ENCODE measurements around the gene ENTPD6. TPM values are rescaled to one million over a fixed set of nuclear protein-coding genes. Genes with fewer than 3 reads are reported as not detected.

ENTPD6 gene
- total RNA-seq, 1 experiment from 2014 or later = 80.4 TPM

- Histone ChIP-seq H3K9me3 (ENCODE audit: insufficient read depth, low read depth) (no peaks in the 10 kb centered on the region; the same call in 1 of the 2 replicates), H3F3A (ENCODE audit: insufficient read depth, low read depth) (no peaks in the 10 kb centered on the region), H3K36me3 (ENCODE audit: low read depth) (no peaks in the 10 kb centered on the region), H3K4me1 (replicated peaks; ENCODE audit: insufficient read depth) (0 out of 2 replicates have a peak, but pooled peaks cover 5% of the 10 kb centered on the region), H3K27ac (no peak overlapping the region), H3K4me3 (no peak overlapping the region), H3K9me2 (ENCODE audit: insufficient read depth) (no peaks in the 10 kb centered on the region), H4K20me1 (ENCODE audit: insufficient read depth) (no peaks in the 10 kb centered on the region), H3K27me3 (ENCODE audit: insufficient read depth, low read depth) (no peaks in the 10 kb centered on the region), H2AFZ (no peak overlapping the region), H3K4me2 (no peak overlapping the region), H3K79me2 (ENCODE audit: low read depth) (peaks cover 5% of the 10 kb centered on the region)
- POLR2A ChIA-PET (ENCODE audit: unreplicated experiment) = no interaction called here
- no peak for DNase-seq
- TF ChIP-seq, protein P1, sequence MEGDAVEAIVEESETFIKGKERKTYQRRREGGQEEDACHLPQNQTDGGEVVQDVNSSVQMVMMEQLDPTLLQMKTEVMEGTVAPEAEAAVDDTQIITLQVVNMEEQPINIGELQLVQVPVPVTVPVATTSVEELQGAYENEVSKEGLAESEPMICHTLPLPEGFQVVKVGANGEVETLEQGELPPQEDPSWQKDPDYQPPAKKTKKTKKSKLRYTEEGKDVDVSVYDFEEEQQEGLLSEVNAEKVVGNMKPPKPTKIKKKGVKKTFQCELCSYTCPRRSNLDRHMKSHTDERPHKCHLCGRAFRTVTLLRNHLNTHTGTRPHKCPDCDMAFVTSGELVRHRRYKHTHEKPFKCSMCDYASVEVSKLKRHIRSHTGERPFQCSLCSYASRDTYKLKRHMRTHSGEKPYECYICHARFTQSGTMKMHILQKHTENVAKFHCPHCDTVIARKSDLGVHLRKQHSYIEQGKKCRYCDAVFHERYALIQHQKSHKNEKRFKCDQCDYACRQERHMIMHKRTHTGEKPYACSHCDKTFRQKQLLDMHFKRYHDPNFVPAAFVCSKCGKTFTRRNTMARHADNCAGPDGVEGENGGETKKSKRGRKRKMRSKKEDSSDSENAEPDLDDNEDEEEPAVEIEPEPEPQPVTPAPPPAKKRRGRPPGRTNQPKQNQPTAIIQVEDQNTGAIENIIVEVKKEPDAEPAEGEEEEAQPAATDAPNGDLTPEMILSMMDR (conservative IDR thresholded peaks at IDR 0.05) = no peak
- TF ChIP-seq EZH2 (IDR thresholded peaks at IDR 0.05; ENCODE audit: low read depth) = no peak
- CTCF ChIA-PET = interaction anchor here (0.7 kb wide), 1 partner anchor 12 kb away, joined by 3 read pairs; no protein-coding TSS in a partner anchor
- intact Hi-C loops (cut with micrococcal nuclease; ENCODE audit: unreplicated experiment) = no loop called here
- BruUV-seq (replicated peaks) = no TSS peak
Measured at GRCh38 chr20:25191051-25191450, 4.5 kb upstream of the ENTPD6 start.

DNA sequence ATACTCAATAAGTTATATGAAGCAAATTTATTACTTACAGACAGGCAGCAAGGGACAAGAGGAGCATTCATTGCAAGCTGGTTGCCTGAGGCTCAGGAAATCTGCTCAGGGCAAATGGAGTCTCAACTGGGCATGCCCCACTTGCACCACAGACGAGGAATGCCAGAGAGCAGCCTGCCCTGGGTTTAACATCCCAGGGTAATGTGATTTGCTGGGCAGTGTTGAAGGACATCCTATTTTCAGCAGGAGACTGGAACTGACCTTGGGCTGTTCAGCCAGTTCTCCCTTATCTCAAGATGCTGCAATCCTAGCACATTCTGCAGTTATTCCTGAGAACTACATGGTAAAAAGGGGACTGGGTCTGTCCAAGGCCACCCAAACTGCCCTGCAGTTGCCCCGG is 3.8 kb upstream of the ENTPD6 start:
- H3K4me1 ChIP-seq (replicated peaks; ENCODE audit: insufficient read depth) = 0 out of 2 replicates have a peak, but pooled peaks cover 5% of the 10 kb centered on the region
- H3K79me2 ChIP-seq (ENCODE audit: low read depth) = peaks cover 12% of the 10 kb centered on the region
- H3K9me2 ChIP-seq (ENCODE audit: insufficient read depth) = no peaks in the 10 kb centered on the region
- H3K27ac ChIP-seq = no peak overlapping the region
- intact Hi-C loops (cut with micrococcal nuclease; ENCODE audit: unreplicated experiment) = no loop called here
- H3K4me3 ChIP-seq = no peak overlapping the region
- ChIA-PET POLR2A (ENCODE audit: unreplicated experiment) (no interaction called here), CTCF (interaction anchor here (0.7 kb wide), 1 partner anchor 148 kb away, joined by 3 read pairs; no protein-coding TSS in a partner anchor)
- H3K9me3 ChIP-seq (ENCODE audit: insufficient read depth, low read depth) = no peaks in the 10 kb centered on the region; the same call in 1 of the 2 replicates
- no peaks in the 10 kb centered on the region for H3K27me3 ChIP-seq (ENCODE audit: insufficient read depth, low read depth)
- DNase-seq = no peak
- no peak overlapping the region for H2AFZ ChIP-seq
- no TSS peak for BruUV-seq (replicated peaks)
- no peaks in the 10 kb centered on the region for H3F3A ChIP-seq (ENCODE audit: insufficient read depth, low read depth)
- no peaks in the 10 kb centered on the region for H4K20me1 ChIP-seq (ENCODE audit: insufficient read depth)
- H3K4me2 ChIP-seq = no peak overlapping the region
- no peaks in the 10 kb centered on the region for H3K36me3 ChIP-seq (ENCODE audit: low read depth)
- no peak for TF ChIP-seq EZH2 (IDR thresholded peaks at IDR 0.05; ENCODE audit: low read depth)
- TF ChIP-seq, protein P1 (conservative IDR thresholded peaks at IDR 0.05) = no peak

DNA sequence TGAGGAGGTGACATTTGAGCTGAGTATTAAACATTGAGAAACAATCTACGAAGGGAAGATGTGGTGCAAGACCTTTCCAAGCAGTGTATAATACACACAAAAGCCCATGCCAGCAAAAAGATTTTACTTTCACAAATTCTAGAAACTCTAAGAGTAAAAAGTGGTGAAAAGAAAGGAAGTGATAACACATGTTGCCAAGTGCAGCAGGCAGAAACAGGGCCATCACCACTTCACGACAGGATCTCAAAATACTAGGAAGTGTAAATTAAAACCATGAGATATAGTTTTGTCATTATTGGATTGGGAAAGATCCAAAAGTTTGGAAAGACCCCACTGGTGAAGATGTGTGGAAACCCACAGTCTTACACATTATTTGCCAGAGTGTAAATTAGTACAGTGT is 1.7 kb upstream of the ENTPD6 start:
- Histone ChIP-seq H3K9me2 (ENCODE audit: insufficient read depth) (no peaks in the 10 kb centered on the region), H3F3A (ENCODE audit: insufficient read depth, low read depth) (no peaks in the 10 kb centered on the region), H4K20me1 (ENCODE audit: insufficient read depth) (no peaks in the 10 kb centered on the region; the same call in 1 of the 2 replicates), H3K27ac (no peak overlapping the region), H3K36me3 (ENCODE audit: low read depth) (0 out of 2 replicates have a peak, but pooled peaks cover 8% of the 10 kb centered on the region), H3K9me3 (ENCODE audit: insufficient read depth, low read depth) (no peaks in the 10 kb centered on the region), H3K4me2 (no peak overlapping the region), H3K4me1 (replicated peaks; ENCODE audit: insufficient read depth) (peaks cover 16% of the 10 kb centered on the region), H3K27me3 (ENCODE audit: insufficient read depth, low read depth) (no peaks in the 10 kb centered on the region), H2AFZ (no peak overlapping the region), H3K4me3 (no peak overlapping the region), H3K79me2 (ENCODE audit: low read depth) (peaks cover 33% of the 10 kb centered on the region)
- DNase-seq = no peak
- POLR2A ChIA-PET (ENCODE audit: unreplicated experiment) = no interaction called here
- BruUV-seq (replicated peaks) = no TSS peak
- CTCF ChIA-PET = no interaction called here
- intact Hi-C loops (cut with micrococcal nuclease; ENCODE audit: unreplicated experiment) = no loop called here
- TF ChIP-seq, protein P1 (conservative IDR thresholded peaks at IDR 0.05) = no peak
- TF ChIP-seq EZH2 (IDR thresholded peaks at IDR 0.05; ENCODE audit: low read depth) = no peak

Measured in PC-9 (cell line).